ENCODE data around the gene PNMA8A. TPM values are rescaled to one million over a fixed set of nuclear protein-coding genes. Genes with fewer than 3 reads are reported as not detected.

The PNMA8A gene
- polyA plus RNA-seq, 2 of the 4 experiments (the other 2 are of a cell fraction), result 11.2 to 15.4 TPM

DNA sequence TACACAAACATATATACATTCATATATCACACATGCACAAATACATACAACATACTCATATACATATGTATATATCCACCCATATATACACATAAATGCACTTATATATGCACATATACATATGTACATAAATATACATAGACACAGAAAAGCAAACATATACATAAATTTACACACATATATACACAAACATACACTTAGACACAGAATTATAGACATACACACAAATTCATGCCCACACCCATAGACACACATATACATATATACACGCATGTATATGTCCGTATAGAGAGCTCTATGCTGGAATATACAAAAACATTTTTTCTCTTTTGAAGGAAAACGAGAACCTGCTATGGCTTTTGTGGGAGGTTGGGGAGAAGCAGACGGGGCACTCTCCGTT lies 20.6 kb downstream of the PNMA8A start (continued):
- TF ChIP-seq, protein P1, sequence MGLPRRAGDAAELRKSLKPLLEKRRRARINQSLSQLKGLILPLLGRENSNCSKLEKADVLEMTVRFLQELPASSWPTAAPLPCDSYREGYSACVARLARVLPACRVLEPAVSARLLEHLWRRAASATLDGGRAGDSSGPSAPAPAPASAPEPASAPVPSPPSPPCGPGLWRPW (IDR thresholded peaks at IDR 0.05), result no peak
- TF ChIP-seq MAZ (IDR thresholded peaks at IDR 0.05; ENCODE audit: borderline replicate concordance, low read depth, low read length), result no peak
- no peak for TF ChIP-seq RAD21 (conservative IDR thresholded peaks at IDR 0.05 in 1 of 2, IDR thresholded peaks at IDR 0.05 in 1 of 2)
- no peak for TF ChIP-seq NPAS2 (CRISPR knock-in tag; IDR thresholded peaks at IDR 0.05; ENCODE audit: borderline replicate concordance)
- no peak for TF ChIP-seq JUN (IDR thresholded peaks at IDR 0.05)

DNA sequence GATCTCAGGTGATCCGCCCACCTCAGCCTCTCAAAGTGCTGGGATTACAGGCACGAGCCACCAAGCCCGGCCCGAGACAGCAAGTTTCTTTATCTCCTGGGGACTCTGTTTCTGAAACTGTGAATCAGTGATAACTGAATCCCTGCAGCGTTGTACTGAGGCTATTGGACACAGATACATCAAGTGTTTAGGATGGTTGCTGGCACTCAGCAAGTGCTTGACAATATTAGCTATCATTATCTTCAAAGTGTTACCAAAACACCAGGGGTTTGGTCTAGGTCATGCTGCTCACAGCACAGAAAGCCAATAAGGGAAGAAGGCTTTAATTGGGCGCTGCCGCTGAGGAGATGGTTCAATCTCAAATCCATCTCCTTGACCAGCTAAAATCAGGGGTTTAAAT lies 22.1 kb downstream of the PNMA8A start:
- no peak for TF ChIP-seq FOXS1 (CRISPR knock-in tag; IDR thresholded peaks at IDR 0.05)
- DNase-seq (ENCODE audit: low read depth in 1 of 2, low spot score in 1 of 2), result no peak
- ChIA-PET CTCF (interaction anchor here (1.1 to 3.7 kb wide), 8 partner anchors 14 to 168 kb away, joined by 3 to 11 read pairs (median 4); no protein-coding TSS in a partner anchor), POLR2A (no interaction called here)
- no peak for ATAC-seq
- Histone ChIP-seq H3K4me1 (no peaks in the 10 kb centered on the region), H3K27ac (no peak overlapping the region), H3K4me2 (no peak overlapping the region), H3K9me3 (no peaks in the 10 kb centered on the region), H3K4me3 (no peak overlapping the region)
- 64% methylated on average over 7 of the region's 7 CpGs for WGBS (ENCODE audit: missing lambda C conversion rate)
- peak; percentile 13 for FAIRE-seq

DNA sequence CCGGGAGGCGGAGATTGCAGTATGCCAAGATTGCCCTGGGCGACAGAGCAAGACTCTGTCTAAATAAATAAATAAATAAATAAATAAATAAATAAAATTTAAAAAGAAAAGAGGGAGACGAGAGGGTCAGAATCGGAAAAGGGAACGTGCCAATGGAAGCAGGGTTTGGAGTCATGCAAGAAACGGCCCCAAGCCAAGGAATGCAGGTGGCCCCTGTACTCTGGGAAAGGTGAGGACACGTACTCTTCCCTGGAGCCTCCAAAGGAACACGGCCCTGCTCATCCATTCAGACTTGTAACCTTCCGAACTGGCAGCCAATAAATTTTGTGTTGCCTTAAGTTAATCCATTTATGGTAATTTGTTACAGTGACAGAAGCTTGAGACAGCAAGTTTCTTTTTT lies 22.8 kb downstream of the PNMA8A start:
- ChIA-PET POLR2A (no interaction called here), CTCF (interaction anchor here (0.9 to 3.7 kb wide), 10 partner anchors 9 to 168 kb away, joined by 3 to 11 read pairs (median 4); no protein-coding TSS in a partner anchor)
- 88% methylated on average over 10 of the region's 10 CpGs for WGBS (ENCODE audit: missing lambda C conversion rate)
- Histone ChIP-seq H3K4me2 (no peak overlapping the region), H3K4me3 (no peak overlapping the region), H3K4me1 (no peaks in the 10 kb centered on the region; the same call in 2 of the 3 replicates), H3K27ac (no peak overlapping the region), H3K9me3 (no peaks in the 10 kb centered on the region)
- no peak for FAIRE-seq
- no peak for DNase-seq (ENCODE audit: low read depth in 1 of 2, low spot score in 1 of 2)
- TF ChIP-seq ZNF302 (CRISPR knock-in tag; IDR thresholded peaks at IDR 0.05) (no peak), JUNB (IDR thresholded peaks at IDR 0.05) (no peak), RARB (CRISPR knock-in tag; IDR thresholded peaks at IDR 0.05) (no peak), KDM5A (IDR thresholded peaks at IDR 0.05) (no peak), POLR2A (IDR thresholded peaks at IDR 0.05; ENCODE audit: low read length) (no peak), TP53 (CRISPR knock-in tag; IDR thresholded peaks at IDR 0.05) (no peak), GATA3 (IDR thresholded peaks at IDR 0.05; ENCODE audit: borderline replicate concordance) (no peak), FOXS1 (CRISPR knock-in tag; IDR thresholded peaks at IDR 0.05) (no peak), NR3C1 (IDR thresholded peaks at IDR 0.05) (no peak), PHF8 (IDR thresholded peaks at IDR 0.05; ENCODE audit: borderline replicate concordance, low read depth) (no peak), RCOR1 (IDR thresholded peaks at IDR 0.05; ENCODE audit: low read depth, low read length) (no peak), CHD4 (IDR thresholded peaks at IDR 0.05; ENCODE audit: borderline replicate concordance) (no peak), HOXA7 (CRISPR knock-in tag; IDR thresholded peaks at IDR 0.05) (no peak), HEYL (CRISPR knock-in tag; IDR thresholded peaks at IDR 0.05) (no peak), POLR2AphosphoS2 (conservative IDR thresholded peaks at IDR 0.05; ENCODE audit: low read length) (no peak), KDM1A (IDR thresholded peaks at IDR 0.05; ENCODE audit: low read depth) (no peak)
- TF ChIP-seq, protein P2, sequence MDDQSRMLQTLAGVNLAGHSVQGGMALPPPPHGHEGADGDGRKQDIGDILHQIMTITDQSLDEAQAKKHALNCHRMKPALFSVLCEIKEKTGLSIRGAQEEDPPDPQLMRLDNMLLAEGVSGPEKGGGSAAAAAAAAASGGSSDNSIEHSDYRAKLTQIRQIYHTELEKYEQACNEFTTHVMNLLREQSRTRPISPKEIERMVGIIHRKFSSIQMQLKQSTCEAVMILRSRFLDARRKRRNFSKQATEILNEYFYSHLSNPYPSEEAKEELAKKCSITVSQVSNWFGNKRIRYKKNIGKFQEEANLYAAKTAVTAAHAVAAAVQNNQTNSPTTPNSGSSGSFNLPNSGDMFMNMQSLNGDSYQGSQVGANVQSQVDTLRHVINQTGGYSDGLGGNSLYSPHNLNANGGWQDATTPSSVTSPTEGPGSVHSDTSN (IDR thresholded peaks at IDR 0.05), result no peak
- TF ChIP-seq, protein P3, sequence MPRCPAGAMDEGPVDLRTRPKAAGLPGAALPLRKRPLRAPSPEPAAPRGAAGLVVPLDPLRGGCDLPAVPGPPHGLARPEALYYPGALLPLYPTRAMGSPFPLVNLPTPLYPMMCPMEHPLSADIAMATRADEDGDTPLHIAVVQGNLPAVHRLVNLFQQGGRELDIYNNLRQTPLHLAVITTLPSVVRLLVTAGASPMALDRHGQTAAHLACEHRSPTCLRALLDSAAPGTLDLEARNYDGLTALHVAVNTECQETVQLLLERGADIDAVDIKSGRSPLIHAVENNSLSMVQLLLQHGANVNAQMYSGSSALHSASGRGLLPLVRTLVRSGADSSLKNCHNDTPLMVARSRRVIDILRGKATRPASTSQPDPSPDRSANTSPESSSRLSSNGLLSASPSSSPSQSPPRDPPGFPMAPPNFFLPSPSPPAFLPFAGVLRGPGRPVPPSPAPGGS (IDR thresholded peaks at IDR 0.05), result no peak
- TF ChIP-seq, protein P4, sequence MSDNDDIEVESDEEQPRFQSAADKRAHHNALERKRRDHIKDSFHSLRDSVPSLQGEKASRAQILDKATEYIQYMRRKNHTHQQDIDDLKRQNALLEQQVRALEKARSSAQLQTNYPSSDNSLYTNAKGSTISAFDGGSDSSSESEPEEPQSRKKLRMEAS (IDR thresholded peaks at IDR 0.05), result no peak
- ATAC-seq, result no peak

Measured in A549 (cell line).